MM.1S (cell line): ENCODE measurements around the gene UFC1.

Source experiments
- DNase-seq: peaks from one replicate; pipeline ENCODE4 v3.0.0-alpha.2; 2015
- H2AFZ ChIP-seq: fragments of 300-600 bp; sonication (generic); 2 replicates; pipeline ENCODE4 v1.6.0; 2016; ENCODE audit warnings: antibody characterized with exemption, low read length
- H3F3A ChIP-seq: fragments of 300-600 bp; sonication (generic); 2 replicates; pipeline ENCODE4 v1.6.1; 2016; ENCODE audit warnings: mild to moderate bottlenecking, antibody characterized with exemption, low read length, moderate library complexity, mixed read lengths; ENCODE audit not compliant: insufficient read depth
- H3K27ac ChIP-seq: fragments of 300-600 bp; sonication (generic); 2 replicates; pipeline ENCODE4 v1.5.1; 2016; ENCODE audit warnings: mild to moderate bottlenecking, low read length
- H3K27me3 ChIP-seq: fragments of 300-600 bp; sonication (generic); replicated peaks from 2 replicates; pipeline ENCODE4 v1.6.0; 2016; ENCODE audit warnings: low read length; ENCODE audit not compliant: insufficient read depth
- H3K36me3 ChIP-seq: fragments of 300-600 bp; sonication (generic); replicated peaks from 2 replicates; pipeline ENCODE4 v1.6.1; 2016; ENCODE audit warnings: mild to moderate bottlenecking, low read length, mixed read lengths; ENCODE audit not compliant: insufficient read depth
- H3K4me1 ChIP-seq: fragments of 300-600 bp; sonication (generic); 2 replicates; pipeline ENCODE4 v1.6.1; 2016; ENCODE audit warnings: low read length, mixed read lengths
- H3K4me2 ChIP-seq: fragments of 300-600 bp; sonication (generic); 2 replicates; pipeline ENCODE4 v1.6.0; 2016; ENCODE audit warnings: low read depth, low read length
- H3K4me3 ChIP-seq: fragments of 300-600 bp; sonication (generic); 2 replicates; pipeline ENCODE4 v1.5.1; 2016; ENCODE audit warnings: low read length, mixed read lengths
- H3K79me2 ChIP-seq: fragments of 300-600 bp; sonication (generic); 2 replicates; pipeline ENCODE4 v1.6.1; 2016; ENCODE audit warnings: mixed run types, low read length, mixed read lengths
- H3K9ac ChIP-seq: fragments of 300-600 bp; sonication (generic); 2 replicates; pipeline ENCODE4 v1.6.1; 2016; ENCODE audit warnings: low read length, mixed read lengths
- H3K9me2 ChIP-seq: fragments of 300-600 bp; sonication (generic); replicated peaks from 2 replicates; pipeline ENCODE4 v1.6.1; 2016; ENCODE audit warnings: mild to moderate bottlenecking, low read length, mixed read lengths; ENCODE audit not compliant: insufficient read depth
- H3K9me3 ChIP-seq: fragments of 300-600 bp; sonication (generic); replicated peaks from 2 replicates; pipeline ENCODE4 v1.6.1; 2016; ENCODE audit warnings: mild to moderate bottlenecking, low read length, mixed read lengths; ENCODE audit not compliant: insufficient read depth
- H4K20me1 ChIP-seq: fragments of 300-600 bp; sonication (generic); 2 replicates; pipeline ENCODE4 v1.6.1; 2016; ENCODE audit warnings: mild to moderate bottlenecking, low read length, moderate library complexity, mixed read lengths; ENCODE audit not compliant: insufficient read depth
- EZH2 ChIP-seq: fragments of 300-600 bp; sonication (generic); optimal IDR thresholded peaks from 2 replicates; pipeline ENCODE3; 2017; ENCODE audit warnings: low read depth, mild to moderate bottlenecking, antibody characterized with exemption, low read length, mixed read lengths
- EZH2phosphoT487 ChIP-seq: fragments of 300-600 bp; sonication (generic); IDR thresholded peaks from 2 replicates; pipeline ENCODE4 v1.6.1; 2018; ENCODE audit warnings: antibody characterized with exemption, low read length
- TF ChIP-seq, protein P1 (sequence below): fragments of 300-600 bp; sonication (generic); IDR thresholded peaks from 2 replicates; pipeline ENCODE4 v1.5.1; 2016; ENCODE audit warnings: antibody characterized with exemption, low read length, mixed read lengths

Gene UFC1

DNA sequence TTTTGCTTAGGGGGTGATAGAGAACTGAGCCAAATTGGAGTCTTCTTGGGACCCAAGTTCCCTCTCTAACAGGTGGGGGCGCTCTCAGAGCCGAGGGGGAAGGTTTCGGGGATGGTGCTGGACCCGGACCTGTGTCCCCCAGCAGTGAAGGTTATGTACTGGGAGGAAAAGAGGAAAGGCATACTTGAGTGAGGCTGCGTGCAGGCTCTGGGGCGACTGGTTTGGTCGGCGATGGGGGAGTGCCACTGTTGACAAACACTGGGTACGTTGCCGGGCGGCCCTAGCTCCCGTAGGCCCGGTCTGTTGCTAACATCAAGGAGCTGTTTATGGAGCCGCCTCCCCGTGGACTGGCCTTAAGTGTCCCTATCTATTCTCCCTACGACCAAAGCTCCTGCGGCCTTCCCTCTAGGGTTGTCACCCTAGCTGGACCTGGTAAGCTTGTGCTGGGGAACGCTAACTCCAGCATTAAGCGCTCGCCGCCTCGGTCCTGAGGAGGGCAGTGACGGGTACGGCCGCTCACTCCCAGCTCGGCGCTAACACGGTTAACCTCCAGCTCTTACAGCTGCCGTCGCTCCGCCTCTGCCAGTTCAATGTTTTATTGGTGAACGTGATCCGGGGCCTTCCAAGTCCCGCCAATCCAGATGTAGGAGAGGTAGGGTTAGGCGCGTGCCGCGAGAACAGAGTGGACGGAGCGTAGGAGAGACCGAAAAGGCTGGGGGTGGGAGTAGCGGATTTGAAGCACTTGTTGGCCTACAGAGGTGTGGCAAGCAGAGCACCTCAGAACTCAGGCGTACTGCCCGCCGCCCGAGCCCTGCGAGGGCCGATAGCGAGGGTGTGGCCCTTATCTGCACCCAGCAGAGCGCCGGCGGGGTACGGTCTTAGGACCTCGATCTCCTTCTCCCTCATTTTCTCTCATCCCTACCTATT lies 12.2 kb downstream of the UFC1 start, which contains the start of gene PPOX:
TSS of gene PPOX (plus strand) at position 685 of the 927 bp plus-strand sequence. CDS start 422 bp downstream, outside the sequence.
- H3K36me3 ChIP-seq = 0 out of 2 replicates have a peak, but pooled peaks cover 6% of the 10 kb centered on the region

GRCh38 chr1:161166669-161167548 lies 13.1 kb downstream of the UFC1 start:
- peak; percentile 37 for DNase-seq

More for the DNA sequence above, 12.2 kb downstream of the UFC1 start, which contains the start of gene PPOX:
- no peaks in the 10 kb centered on the region for H3K9me2 ChIP-seq
- H3K9ac ChIP-seq = peak within 1 kb of the TSS; percentile 81
- H2AFZ ChIP-seq = peak within 1 kb of the TSS; percentile 66
- H3K4me2 ChIP-seq = peak within 1 kb of the TSS; percentile 93
- no peaks in the 10 kb centered on the region for H3K9me3 ChIP-seq
- H3F3A ChIP-seq = peaks cover 26% of the 10 kb centered on the region
- DNase-seq = peak; percentile 100
- H3K4me1 ChIP-seq = peaks cover 9% of the 10 kb centered on the region
- TF ChIP-seq, protein P1, sequence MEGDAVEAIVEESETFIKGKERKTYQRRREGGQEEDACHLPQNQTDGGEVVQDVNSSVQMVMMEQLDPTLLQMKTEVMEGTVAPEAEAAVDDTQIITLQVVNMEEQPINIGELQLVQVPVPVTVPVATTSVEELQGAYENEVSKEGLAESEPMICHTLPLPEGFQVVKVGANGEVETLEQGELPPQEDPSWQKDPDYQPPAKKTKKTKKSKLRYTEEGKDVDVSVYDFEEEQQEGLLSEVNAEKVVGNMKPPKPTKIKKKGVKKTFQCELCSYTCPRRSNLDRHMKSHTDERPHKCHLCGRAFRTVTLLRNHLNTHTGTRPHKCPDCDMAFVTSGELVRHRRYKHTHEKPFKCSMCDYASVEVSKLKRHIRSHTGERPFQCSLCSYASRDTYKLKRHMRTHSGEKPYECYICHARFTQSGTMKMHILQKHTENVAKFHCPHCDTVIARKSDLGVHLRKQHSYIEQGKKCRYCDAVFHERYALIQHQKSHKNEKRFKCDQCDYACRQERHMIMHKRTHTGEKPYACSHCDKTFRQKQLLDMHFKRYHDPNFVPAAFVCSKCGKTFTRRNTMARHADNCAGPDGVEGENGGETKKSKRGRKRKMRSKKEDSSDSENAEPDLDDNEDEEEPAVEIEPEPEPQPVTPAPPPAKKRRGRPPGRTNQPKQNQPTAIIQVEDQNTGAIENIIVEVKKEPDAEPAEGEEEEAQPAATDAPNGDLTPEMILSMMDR = peak; percentile 65
- TF ChIP-seq EZH2 = no peak
- H3K27ac ChIP-seq = peak within 1 kb of the TSS; percentile 72
- H3K79me2 ChIP-seq = peaks cover 11% of the 10 kb centered on the region
- no peaks in the 10 kb centered on the region for H4K20me1 ChIP-seq
- no peaks in the 10 kb centered on the region for H3K27me3 ChIP-seq
- H3K4me3 ChIP-seq = peak within 1 kb of the TSS; percentile 82

DNA sequence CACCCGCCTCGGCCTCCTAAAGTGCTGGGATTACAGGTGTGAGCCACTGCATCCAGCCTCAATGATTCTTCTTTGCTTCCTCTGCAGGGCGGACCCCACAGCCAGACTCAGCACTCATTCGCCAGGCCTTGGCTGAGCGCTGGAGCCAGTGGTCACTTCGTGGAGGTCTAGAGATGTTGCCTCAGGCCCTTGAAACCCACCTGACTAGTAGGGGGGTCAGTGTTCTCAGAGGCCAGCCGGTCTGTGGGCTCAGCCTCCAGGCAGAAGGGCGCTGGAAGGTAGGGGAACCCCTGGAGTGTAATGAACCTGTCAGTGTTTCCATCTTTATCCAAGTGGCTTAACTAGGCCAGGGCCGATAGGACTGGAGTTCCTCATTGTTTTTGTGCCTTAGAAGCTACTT lies 15.1 kb downstream of the UFC1 start:
- Histone ChIP-seq H3K27me3 (no peaks in the 10 kb centered on the region), H3K36me3 (peaks cover 33% of the 10 kb centered on the region), H3K9me3 (no peaks in the 10 kb centered on the region), H3K4me3 (no peak overlapping the region), H3K9me2 (no peaks in the 10 kb centered on the region), H3K27ac (no peak overlapping the region), H3K79me2 (peaks cover 34% of the 10 kb centered on the region), H3K9ac (no peak overlapping the region), H2AFZ (no peak overlapping the region), H4K20me1 (0 out of 2 replicates have a peak, but pooled peaks cover 6% of the 10 kb centered on the region), H3K4me2 (no peak overlapping the region), H3K4me1 (peaks cover 23% of the 10 kb centered on the region), H3F3A (peaks cover 43% of the 10 kb centered on the region)
- no peak for DNase-seq
- TF ChIP-seq, protein P1 = no peak
- no peak for TF ChIP-seq EZH2
- no peak for TF ChIP-seq EZH2phosphoT487

More at GRCh38 chr1:161166669-161167548, 13.1 kb downstream of the UFC1 start:
- Histone ChIP-seq H2AFZ (peak overlapping the region; percentile 66), H3K27me3 (no peaks in the 10 kb centered on the region), H3K27ac (peak overlapping the region; percentile 72), H3K9ac (peak overlapping the region; percentile 81), H3K4me2 (peak overlapping the region; percentile 93), H3F3A (peaks cover 33% of the 10 kb centered on the region), H3K4me1 (peaks cover 9% of the 10 kb centered on the region), H4K20me1 (no peaks in the 10 kb centered on the region), H3K79me2 (peaks cover 14% of the 10 kb centered on the region), H3K9me2 (no peaks in the 10 kb centered on the region), H3K36me3 (peaks cover 15% of the 10 kb centered on the region), H3K4me3 (peak overlapping the region; percentile 82), H3K9me3 (no peaks in the 10 kb centered on the region)
- TF ChIP-seq, protein P1 = peak; percentile 5; the same call in 1 of the 2 replicates
- TF ChIP-seq EZH2 (no peak), EZH2phosphoT487 (no peak)
